Colonic mucosa (tissue), 4 donors: ENCODE data around the gene KDM4C. TPM values are rescaled to one million over a fixed set of nuclear protein-coding genes. Genes with fewer than 3 reads are reported as not detected.
"Not testable (repeated sequence)": the region's sequence is repeated elsewhere in the genome, so short reads cannot be mapped to it uniquely, and the experiment has no call there.

Experiments used
- DNase-seq: peaks from one replicate; pipeline ENCODE4 v3.0.0-alpha.2; 2020
- H3K27ac ChIP-seq: fragments of 200-600 bp; one replicate; pipeline ENCODE4 v1.8.0; 2021
- H3K27me3 ChIP-seq: fragments of 200-600 bp; one replicate; pipeline ENCODE4 v1.8.0; 2021
- H3K36me3 ChIP-seq: fragments of 200-600 bp; one replicate; pipeline ENCODE4 v1.8.0; 2021
- H3K4me1 ChIP-seq: fragments of 200-600 bp; one replicate; pipeline ENCODE4 v1.8.0; 2021; ENCODE audit warnings: mild to moderate bottlenecking
- H3K4me3 ChIP-seq: fragments of 200-600 bp; one replicate; pipeline ENCODE4 v1.8.0; 2021
- H3K9ac ChIP-seq, 2 donors: one replicate each; pipeline ENCODE4 v1.7.0; 2013; ENCODE audit warnings: control low read depth in 2 of 2, low read depth in 2 of 2, low read length in 2 of 2
- H3K9me3 ChIP-seq: fragments of 200-600 bp; one replicate; pipeline ENCODE4 v1.8.0; 2021
- intact Hi-C: fragments of 100-400 bp; cut with DNase I; formaldehyde crosslinking; loops from one replicate; pipeline ENCODE4 v1.14.1; 2022
- total RNA-seq, 2 donors: library from RNA; stranded (reverse); fragmentation: NEBNext Ultra II Directional in 1 of 2; extraction: Animal tissue kit (Norgen Biotek cat#: 25700) in 1 of 2; gene quantifications; one replicate each; pipeline ENCODE4 v1.2.1, GENCODE V29; 2021
- TF ChIP-seq, protein P1 (sequence below): fragments of 200-600 bp; IDR thresholded peaks from one replicate; pipeline ENCODE4 v1.8.0; 2022; ENCODE audit warnings: antibody characterized with exemption, mild to moderate bottlenecking
- donor health status: healthy.
- donor health status: DM: no; HTN: no; CAD: no.
- donor health status: DM: no; HTN: no; CAD: no.

KDM4C gene
- total RNA-seq, 2 donors from 2014 or later, result 37.3 to 42.0 TPM

DNA sequence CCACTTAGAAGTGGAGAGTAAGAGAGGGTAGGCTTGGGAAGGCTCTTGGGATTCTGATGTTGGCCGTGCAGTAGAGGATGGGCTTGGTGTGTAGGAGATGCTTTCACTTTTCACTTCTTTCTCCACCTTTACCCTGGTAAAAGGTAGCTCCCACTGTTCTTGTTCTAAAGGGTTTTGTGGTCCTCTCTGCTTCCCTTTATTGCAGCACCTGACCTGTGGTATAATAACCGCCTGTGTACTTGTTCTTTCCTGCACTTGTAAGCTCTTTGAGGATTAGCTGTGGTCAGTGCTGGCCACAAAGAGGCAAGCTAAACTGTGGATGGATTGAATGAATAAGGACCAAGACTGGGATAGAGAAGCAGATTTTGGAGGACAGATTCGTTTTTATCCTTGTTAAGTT, 25.2 kb downstream of the KDM4C start:
- no peak overlapping the region for H3K9ac ChIP-seq
- no peaks in the 10 kb centered on the region for H3K27me3 ChIP-seq
- no peaks in the 10 kb centered on the region for H3K36me3 ChIP-seq
- H3K9me3 ChIP-seq, result no peaks in the 10 kb centered on the region
- peaks cover 14% of the 10 kb centered on the region for H3K4me1 ChIP-seq
- intact Hi-C loops, result no loop called here
- TF ChIP-seq, protein P1, sequence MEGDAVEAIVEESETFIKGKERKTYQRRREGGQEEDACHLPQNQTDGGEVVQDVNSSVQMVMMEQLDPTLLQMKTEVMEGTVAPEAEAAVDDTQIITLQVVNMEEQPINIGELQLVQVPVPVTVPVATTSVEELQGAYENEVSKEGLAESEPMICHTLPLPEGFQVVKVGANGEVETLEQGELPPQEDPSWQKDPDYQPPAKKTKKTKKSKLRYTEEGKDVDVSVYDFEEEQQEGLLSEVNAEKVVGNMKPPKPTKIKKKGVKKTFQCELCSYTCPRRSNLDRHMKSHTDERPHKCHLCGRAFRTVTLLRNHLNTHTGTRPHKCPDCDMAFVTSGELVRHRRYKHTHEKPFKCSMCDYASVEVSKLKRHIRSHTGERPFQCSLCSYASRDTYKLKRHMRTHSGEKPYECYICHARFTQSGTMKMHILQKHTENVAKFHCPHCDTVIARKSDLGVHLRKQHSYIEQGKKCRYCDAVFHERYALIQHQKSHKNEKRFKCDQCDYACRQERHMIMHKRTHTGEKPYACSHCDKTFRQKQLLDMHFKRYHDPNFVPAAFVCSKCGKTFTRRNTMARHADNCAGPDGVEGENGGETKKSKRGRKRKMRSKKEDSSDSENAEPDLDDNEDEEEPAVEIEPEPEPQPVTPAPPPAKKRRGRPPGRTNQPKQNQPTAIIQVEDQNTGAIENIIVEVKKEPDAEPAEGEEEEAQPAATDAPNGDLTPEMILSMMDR, result no peak
- no peak overlapping the region for H3K27ac ChIP-seq
- no peak overlapping the region for H3K4me3 ChIP-seq
- DNase-seq, result no peak

DNA sequence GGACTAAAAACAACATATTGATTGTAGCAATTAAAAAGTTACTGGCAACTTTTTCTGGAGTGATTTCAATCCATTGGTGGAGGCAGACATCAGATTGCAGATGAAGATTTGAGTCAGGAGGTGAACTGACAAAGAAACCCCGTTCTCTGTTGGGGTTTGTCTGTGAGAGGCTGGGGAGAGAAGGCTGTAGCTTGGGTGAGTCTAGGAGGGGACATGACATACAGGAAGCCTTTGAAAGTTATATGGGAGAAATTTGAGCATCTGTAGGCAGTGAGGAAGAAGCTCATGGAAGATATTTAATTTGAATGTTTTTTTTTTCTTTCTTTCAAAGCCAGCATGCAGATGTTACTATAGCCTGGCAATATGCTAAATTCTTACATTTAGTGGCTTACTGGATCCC, 26.0 kb downstream of the KDM4C start:
- H3K4me1 ChIP-seq, result peaks cover 18% of the 10 kb centered on the region
- intact Hi-C loops, result no loop called here

DNA sequence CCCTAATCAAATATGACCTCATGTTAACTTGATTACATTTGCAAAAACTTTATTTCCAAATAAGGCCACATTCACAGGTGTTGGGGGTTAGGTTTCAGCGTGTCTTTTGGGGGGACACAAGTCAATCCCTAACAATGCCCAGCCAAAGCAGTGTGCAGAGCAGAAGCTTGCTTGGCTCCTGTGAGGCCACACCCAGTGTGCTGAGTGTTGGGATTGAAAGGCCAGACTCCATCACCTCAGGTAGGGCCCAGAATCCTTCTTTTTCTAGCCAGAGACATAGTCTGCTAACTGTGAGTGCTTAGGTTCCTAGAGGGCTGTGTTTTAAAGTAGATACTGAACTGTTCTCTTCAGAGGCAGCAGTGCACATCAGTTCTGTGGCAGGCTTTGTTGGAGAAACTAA, 27.9 kb downstream of the KDM4C start:
- Histone ChIP-seq H3K4me1 (peaks cover 13% of the 10 kb centered on the region), H3K27ac (no peak overlapping the region), H3K9ac (no peak overlapping the region), H3K4me3 (no peak overlapping the region), H3K36me3 (no peaks in the 10 kb centered on the region), H3K9me3 (no peaks in the 10 kb centered on the region), H3K27me3 (no peaks in the 10 kb centered on the region)
- intact Hi-C loops, result no loop called here
- TF ChIP-seq, protein P1, result no peak
- peak; percentile 27 for DNase-seq

More for the DNA sequence above, 26.0 kb downstream of the KDM4C start:
- Histone ChIP-seq H3K9me3 (no peaks in the 10 kb centered on the region), H3K36me3 (no peaks in the 10 kb centered on the region), H3K27ac (no peak overlapping the region), H3K9ac (no peak overlapping the region), H3K27me3 (no peaks in the 10 kb centered on the region), H3K4me3 (no peak overlapping the region)
- DNase-seq, result no peak
- TF ChIP-seq, protein P1, result no peak

DNA sequence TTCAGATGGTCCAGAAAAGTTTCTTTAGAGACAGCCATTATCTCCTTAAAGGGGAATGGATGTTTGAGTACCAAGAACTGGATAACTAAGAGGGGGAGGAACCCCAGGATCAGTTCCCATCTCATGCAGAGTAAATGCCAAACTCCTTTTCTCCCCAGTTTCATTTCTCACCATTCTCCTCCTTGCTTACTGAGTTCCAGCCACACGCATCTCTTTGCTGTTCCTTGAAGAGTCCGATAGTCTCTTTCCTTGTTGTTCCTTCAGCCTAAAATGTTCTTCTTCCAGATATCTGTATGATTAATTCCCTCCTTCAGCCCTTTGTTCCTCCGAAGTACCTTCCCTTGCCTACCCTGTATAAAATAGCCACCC, 30.0 kb downstream of the KDM4C start:
- H3K9ac ChIP-seq, result peak overlapping the region in 1 of 2 donors; percentile 22
- H3K36me3 ChIP-seq, result no peaks in the 10 kb centered on the region
- no peaks in the 10 kb centered on the region for H3K27me3 ChIP-seq
- no peaks in the 10 kb centered on the region for H3K9me3 ChIP-seq
- intact Hi-C loops, result no loop called here
- peak overlapping the region; percentile 77 for H3K27ac ChIP-seq
- no peak for DNase-seq
- no peak overlapping the region for H3K4me3 ChIP-seq
- TF ChIP-seq, protein P1, result no peak
- peaks cover 8% of the 10 kb centered on the region for H3K4me1 ChIP-seq

DNA sequence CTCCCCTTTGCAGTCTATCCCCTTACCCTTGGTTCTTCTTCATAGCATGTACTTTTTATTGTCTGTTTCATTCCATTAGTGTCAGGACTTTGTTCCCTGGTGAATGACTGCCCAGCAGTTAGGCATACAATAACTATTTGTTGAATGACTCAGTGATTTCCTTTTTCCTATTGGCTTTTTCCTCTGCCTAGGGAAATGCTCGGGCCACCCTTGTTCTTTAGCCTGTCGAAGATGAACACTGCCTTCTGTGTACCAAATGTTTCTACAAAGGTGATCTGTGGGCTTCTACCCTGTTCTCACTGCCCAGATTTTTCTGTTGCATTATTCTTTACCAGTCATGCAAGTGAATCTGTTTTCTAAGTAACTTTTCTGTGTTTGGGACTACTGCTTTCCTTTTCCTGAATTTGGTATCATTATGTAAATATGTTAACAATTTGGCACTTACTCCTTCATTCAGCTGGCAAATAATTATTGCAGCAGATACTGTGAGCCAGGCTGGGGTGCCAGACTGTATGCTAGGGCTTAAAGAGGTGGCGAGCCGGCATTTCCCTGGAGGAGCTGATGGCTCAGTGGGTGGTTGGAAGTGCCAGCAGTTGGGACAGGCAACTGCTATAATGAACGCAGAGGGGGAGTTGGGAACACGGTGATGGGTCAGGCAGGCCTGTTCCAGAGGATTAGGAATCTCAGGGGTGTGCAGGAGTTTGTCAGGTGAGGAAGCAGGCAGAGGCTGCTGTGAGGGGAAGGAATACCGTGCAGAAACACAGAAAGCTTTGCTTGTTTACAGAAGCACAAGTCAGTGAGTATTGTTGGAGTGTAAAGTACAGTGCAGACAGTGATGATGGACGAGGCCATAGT, 30.6 kb downstream of the KDM4C start:
- no peaks in the 10 kb centered on the region for H3K36me3 ChIP-seq
- TF ChIP-seq, protein P1, result no peak
- H3K4me3 ChIP-seq, result no peak overlapping the region
- H3K9me3 ChIP-seq, result no peaks in the 10 kb centered on the region
- peaks cover 8% of the 10 kb centered on the region for H3K4me1 ChIP-seq
- DNase-seq, result peak; percentile 53
- H3K27me3 ChIP-seq, result no peaks in the 10 kb centered on the region
- H3K9ac ChIP-seq, result peak overlapping the region in 1 of 2 donors; percentile 22
- intact Hi-C loops, result no loop called here
- H3K27ac ChIP-seq, result peak overlapping the region; percentile 77

DNA sequence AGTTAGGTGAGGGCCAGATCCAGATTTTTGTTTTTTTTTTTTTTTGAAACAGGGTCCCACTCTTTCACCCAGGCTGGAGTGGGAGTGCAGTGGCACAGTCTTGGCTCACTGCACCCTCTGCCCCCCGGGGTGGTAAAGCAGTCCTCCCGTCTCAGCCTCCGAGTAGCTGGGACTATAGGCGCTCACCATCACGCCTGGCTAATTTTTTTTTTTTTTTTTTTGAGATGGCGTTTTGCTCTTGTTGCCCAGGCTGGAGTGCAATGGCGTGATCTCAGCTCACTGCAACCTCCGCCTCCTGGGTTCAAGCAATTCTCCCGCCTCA, 31.2 kb downstream of the KDM4C start:
- H3K9ac ChIP-seq, H3K4me3 ChIP-seq, intact Hi-C loops, H3K36me3 ChIP-seq, H3K9me3 ChIP-seq, H3K27me3 ChIP-seq, H3K4me1 ChIP-seq, DNase-seq: not testable (repeated sequence)
- peak overlapping the region; percentile 77 for H3K27ac ChIP-seq
